NCI-H2227 (cell line): ENCODE results near the gene CADPS.

Experiments
- DNase-seq: peaks from one replicate; lab custom pipeline; 2025; ENCODE audit not compliant: unreplicated experiment; lab: John Stamatoyannopoulos, UW

The CADPS gene

GRCh38 chr3:62815981-62816380 is 59.2 kb downstream of the CADPS start:
- DNase-seq: no peak

DNA sequence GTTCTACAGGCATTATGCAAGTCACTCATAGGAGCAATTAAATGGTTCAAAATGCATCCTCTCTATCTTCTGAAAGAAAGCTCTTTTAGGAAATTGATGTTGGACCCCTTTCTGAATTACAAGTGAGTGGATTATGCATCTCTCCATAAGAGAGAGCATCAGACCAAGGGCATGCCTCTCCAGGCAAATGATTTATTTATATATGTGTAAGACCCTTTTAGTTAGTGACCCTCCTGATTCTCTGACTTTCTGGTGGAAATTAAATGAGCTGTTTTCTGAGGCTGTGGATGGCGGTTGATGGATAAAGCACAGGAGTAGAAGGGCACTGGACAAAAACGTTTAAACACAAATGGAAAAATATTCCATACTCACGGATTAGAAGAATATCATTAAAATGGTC is 62.6 kb downstream of the CADPS start:
- no peak for DNase-seq

DNA sequence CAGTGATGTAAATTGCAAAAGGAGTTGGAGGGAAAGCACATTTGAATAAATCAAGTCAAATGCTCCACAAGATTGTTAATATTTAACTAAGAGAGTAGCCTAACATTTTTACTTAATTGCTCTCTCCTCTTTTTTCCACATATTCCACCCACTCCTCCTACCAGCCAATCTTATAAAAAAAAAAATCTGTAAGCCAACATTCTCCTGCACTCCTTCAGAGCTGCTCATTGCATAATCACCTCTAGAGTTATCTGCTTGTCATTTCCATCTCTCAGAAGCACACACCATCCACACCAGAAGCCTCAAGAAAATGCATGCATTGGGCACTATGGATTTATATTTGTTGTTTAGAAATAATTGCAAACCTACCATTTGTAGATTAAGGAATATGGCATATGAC is 64.1 kb downstream of the CADPS start:
- no peak for DNase-seq

DNA sequence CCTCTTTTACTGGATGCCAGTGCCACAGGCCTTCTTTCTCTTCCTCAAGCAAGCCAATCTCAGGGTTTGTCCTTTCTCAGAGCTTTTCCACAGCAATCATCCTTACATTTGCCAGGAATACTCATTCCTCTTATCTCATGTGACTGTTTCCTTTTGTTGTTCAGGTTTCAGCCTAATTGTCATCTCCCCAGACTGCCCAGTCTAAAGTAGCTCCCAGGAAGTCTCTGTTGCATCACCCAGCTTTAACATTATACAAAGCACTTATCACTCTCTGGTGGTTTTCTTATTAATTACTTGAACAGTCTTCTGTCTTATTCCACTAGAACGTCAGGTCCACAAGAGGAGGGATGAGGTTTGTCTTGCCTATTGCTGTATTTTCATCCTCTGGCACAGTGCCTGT is 65.8 kb downstream of the CADPS start:
- no peak for DNase-seq

- DNase-seq: peak; percentile 61
Measured at GRCh38 chr3:62805580-62806277, 69.5 kb downstream of the CADPS start.

DNA sequence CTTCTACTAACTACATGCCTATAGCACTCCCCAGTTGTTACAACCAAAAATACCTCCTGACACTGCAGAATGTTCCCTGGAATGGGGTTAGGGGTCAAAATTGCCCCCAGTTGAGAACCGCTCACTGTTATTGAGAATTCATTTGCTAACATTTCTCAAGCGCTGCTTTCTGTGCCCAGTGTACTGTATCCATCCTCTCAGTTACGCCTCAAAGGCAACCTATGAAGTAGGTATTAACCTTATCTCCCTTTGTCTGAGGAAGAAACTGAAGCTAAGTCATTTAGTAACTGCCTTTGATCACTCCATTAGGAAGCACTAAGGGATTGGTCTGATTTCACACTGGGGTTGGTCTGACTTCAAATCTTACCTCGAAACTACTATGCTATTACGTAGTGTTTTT is 70.1 kb downstream of the CADPS start:
- peak; percentile 19 for DNase-seq

DNA sequence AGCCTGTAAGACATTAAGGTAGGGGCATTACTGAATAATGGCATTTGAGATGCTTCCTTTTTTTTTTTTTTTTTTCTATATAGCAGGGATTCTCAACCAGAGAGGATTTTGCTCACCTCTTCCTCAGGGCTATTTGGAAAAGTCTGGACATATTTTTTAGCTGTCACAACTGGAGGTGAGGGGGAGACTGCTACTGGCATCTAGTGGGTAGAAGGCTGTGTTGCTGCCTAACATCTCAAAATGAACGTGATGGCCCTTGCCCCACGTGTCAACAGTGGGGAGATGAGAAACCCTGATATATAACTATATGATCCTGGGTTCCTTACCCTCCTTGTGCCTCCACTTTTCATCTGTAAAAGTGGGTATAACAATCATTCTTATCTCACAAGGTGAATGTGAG is 71.9 kb downstream of the CADPS start:
- no peak for DNase-seq

GRCh38 chr3:62798000-62798399 is 77.2 kb downstream of the CADPS start:
- DNase-seq: no peak

DNA sequence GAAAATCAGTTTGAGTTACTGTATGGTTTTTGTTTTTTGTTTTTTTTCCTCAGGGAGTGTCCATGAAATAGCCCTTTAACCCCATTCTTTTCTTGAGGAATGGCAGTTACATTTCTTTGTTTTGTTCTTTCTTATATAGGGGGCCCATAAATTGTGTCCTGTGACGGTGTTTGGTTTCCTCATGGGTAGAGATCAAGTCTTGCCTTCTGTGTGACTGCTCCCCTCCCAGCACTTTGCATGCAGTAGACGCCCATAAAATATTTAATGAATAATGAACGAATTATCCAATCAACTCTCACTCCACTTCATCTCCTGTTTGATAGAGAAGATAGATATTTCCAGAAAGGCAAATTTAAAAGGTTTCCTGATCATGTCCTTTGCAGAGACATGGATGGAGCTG is 78.1 kb downstream of the CADPS start:
- DNase-seq: no peak

GRCh38 chr3:62795978-62796657 is 79.1 kb downstream of the CADPS start:
- no peak for DNase-seq

GRCh38 chr3:62793946-62794345 is 81.3 kb downstream of the CADPS start:
- DNase-seq: no peak

- DNase-seq: no peak
Measured at GRCh38 chr3:62785384-62785783, 89.8 kb downstream of the CADPS start.

DNA sequence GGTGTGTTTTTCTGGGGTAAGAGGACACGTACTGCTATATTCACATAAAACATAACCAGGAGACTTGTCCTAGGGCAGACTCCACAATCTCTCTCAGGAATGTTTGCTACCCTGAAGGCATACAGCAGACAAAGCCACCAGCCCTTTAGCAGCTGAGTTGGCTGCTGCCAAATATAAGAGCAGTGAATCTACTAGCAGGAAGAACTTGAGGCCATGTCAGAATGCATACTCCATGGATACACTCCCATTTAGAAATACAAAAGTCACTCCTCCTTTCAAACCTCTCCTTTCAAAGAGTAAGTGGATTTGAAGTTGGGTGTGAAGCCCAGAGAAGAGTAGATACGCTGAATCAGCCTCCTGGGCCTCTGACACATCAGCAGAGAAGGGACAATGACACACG is 94.1 kb downstream of the CADPS start:
- no peak for DNase-seq

DNA sequence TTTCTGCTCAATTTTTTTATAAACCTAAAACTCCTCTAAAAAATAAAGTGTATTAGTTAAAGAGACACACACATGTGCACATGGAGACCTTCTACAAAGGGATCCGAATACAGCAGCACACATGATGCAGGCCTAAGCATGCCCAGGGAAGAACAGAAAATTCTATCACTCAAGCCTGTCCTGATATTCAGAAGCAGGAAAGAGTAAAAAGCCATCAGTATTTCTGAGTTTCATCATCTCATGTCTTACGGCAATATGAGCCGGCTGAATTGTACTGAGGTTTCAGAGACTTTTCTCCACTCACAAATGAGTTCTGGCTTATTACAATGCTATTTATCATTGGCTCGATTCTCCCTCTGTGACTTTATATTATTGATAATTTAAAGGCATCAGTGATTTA is 97.5 kb downstream of the CADPS start:
- no peak for DNase-seq

DNA sequence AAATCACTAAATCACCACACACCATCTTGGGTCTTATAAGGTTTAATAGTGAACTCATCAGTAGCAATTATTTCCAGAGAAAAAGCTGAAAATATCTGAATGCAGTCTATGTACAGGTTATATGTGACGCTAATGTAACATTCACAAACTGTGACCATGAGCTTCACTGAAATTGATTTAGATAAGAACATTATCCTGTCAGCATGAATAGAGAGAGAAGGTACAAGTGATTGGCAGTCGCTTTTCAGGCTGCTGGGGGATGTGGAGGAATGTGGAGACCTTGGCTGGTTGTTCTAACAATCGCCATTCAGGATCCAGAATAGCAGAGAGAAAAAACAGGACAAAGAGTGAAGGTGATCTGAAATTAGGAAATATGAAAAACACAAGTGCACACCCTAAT is 98.1 kb downstream of the CADPS start:
- DNase-seq: no peak

DNA sequence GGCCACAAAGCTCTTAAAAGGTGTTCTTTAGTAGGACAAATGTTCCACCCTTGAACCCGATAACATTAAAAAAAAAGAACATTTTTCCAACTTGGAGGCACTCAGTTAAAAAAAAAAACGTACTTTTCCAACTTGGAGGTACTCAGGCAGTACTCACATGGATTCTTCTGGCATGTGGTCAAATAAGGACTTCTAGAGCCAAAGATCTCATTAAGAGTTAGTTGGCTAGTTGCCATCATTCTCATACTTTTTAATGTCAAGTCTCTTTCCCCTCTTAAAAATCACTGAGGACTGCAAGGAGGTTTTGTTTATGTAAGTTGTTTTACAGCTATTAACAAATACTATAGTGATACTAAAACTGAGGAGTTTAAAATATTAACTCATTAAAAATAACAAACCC is 101.0 kb downstream of the CADPS start:
- no peak for DNase-seq

DNA sequence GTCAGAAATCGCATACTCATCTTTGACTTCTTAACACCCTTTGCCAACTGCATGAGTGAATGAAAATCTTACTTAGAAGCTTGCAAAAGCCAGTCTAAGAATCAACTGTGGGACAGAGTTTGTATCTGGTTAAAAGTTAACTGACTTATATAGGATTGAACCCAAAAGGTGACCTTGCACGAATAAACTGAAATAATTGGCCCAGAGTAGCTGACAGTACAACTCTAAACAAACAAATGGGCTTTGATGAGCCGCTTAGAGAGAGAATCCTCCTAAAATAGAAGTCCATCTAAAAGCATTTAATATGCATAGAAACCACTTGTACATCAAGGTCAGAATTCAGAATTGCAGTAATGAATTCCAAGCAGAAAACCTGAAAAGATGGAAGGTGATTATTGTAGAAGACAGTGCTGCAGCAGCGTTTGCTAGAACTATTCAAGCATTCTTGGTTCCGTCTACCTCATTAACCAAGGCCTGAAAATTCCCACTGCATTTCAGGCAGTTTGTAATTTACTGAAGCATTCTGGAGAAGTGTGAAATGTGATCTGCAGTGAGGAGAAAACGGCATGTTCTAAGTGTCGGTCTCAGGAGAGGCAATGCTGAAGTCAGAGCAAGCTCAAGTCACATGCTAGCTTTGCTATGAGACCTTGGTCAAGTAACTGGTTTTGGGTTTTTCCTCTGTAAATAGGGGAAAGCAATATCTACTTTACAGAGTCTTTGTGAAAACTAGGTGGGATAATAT is 103.7 kb downstream of the CADPS start:
- DNase-seq: no peak

GRCh38 chr3:62768896-62769295 is 106.3 kb downstream of the CADPS start:
- DNase-seq: no peak

- no peak for DNase-seq
Measured at GRCh38 chr3:62761711-62762110, 113.5 kb downstream of the CADPS start.

DNA sequence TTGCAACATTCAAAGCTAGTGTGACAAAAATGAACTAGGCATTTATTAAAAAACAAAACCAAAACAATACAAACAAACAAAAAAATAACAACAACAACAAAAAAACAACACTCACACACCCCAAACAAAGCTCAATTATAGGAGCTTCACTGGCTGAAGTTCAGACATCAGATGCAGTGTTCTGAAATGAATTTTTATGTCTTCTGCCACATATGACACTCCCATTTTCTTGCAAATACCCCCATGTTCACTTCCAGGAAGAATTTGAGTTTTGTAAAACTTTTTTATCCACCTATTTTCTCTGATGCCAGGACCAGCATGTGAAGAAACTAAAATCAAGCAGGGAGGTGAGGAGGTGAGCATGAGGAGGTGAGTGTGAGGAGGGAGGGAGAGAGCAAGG is 113.9 kb downstream of the CADPS start:
- DNase-seq: no peak

- no peak for DNase-seq
Measured at GRCh38 chr3:62758296-62759066, 116.7 kb downstream of the CADPS start.
